RWPE2 (cell line): ENCODE data around the gene HNRNPAB.

Experiments
- ATAC-seq: fragments of 200-7000 bp; cut with Tn5 transposase; 3 replicates; pipeline ENCODE4 v1.9.1; 2021; ENCODE audit warnings: low read depth
- DNase-seq: peaks from one replicate; pipeline ENCODE4 v3.0.0-alpha.2; 2020; ENCODE audit warnings: low spot score
- H3K27ac ChIP-seq: fragments of 450-650 bp; 2 replicates; pipeline ENCODE4 v1.5.1; 2017; ENCODE audit warnings: mild to moderate bottlenecking; ENCODE audit not compliant: poor library complexity, severe bottlenecking
- H3K27me3 ChIP-seq: fragments of 250-450 bp; sonication (Bioruptor Pico); 2 replicates; pipeline ENCODE4 v1.5.1; 2021; ENCODE audit warnings: mild to moderate bottlenecking, moderate library complexity; ENCODE audit not compliant: insufficient read depth, poor library complexity, severe bottlenecking
- H3K36me3 ChIP-seq: fragments of 250-450 bp; sonication (Bioruptor Pico); 2 replicates; pipeline ENCODE4 v1.5.1; 2020; ENCODE audit warnings: low read depth, mild to moderate bottlenecking, moderate library complexity
- H3K4me1 ChIP-seq: fragments of 250-450 bp; sonication (Bioruptor Pico); 2 replicates; pipeline ENCODE4 v1.5.1; 2021; ENCODE audit warnings: mild to moderate bottlenecking, moderate library complexity; ENCODE audit not compliant: insufficient read depth, poor library complexity, severe bottlenecking
- H3K4me3 ChIP-seq: fragments of 250-450 bp; sonication (Bioruptor Pico); 2 replicates; pipeline ENCODE4 v1.5.1; 2021; ENCODE audit warnings: mild to moderate bottlenecking, moderate library complexity; ENCODE audit not compliant: severe bottlenecking
- H3K9me3 ChIP-seq: fragments of 250-450 bp; sonication (Bioruptor Pico); 2 replicates; pipeline ENCODE4 v1.5.1; 2021; ENCODE audit warnings: mild to moderate bottlenecking, moderate library complexity; ENCODE audit not compliant: severe bottlenecking
- CTCF ChIP-seq: fragments of 450-650 bp; IDR thresholded peaks from one replicate; pipeline ENCODE4 v1.5.1; 2017; ENCODE audit warnings: mild to moderate bottlenecking, moderate library complexity; ENCODE audit not compliant: poor library complexity, severe bottlenecking

Gene HNRNPAB

DNA sequence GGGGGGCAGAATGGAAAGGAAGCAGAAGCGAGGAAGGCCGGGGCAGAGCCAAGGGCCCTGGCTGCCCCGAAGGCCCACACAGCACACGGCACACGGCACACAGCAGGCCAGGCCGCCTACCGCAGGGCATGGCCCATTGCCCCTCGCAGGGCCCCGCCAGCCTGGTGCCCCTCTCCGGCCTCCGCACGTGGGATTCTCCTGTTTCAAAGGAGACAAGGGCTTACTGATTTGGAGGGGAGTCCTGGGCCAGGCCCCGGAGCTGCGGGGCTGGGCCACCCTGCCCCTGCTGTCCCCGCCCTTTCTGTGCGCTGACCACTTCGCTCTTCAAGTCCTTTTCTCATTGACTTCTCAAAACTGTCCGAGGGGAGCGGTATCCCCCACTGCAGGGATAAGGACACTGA, 36.0 kb downstream of the HNRNPAB start:
- DNase-seq (no peak), ATAC-seq (no peak)
- Histone ChIP-seq H3K27ac (no peak overlapping the region), H3K4me1 (peaks cover 17% of the 10 kb centered on the region), H3K9me3 (no peaks in the 10 kb centered on the region), H3K36me3 (no peaks in the 10 kb centered on the region), H3K27me3 (no peaks in the 10 kb centered on the region), H3K4me3 (no peak overlapping the region)
- TF ChIP-seq CTCF, result no peak

- Histone ChIP-seq H3K4me3 (no peak overlapping the region), H3K36me3 (no peaks in the 10 kb centered on the region), H3K27me3 (no peaks in the 10 kb centered on the region), H3K4me1 (peaks cover 17% of the 10 kb centered on the region), H3K9me3 (no peaks in the 10 kb centered on the region), H3K27ac (no peak overlapping the region)
- DNase-seq, result no peak
- no peak for ATAC-seq
- no peak for TF ChIP-seq CTCF
Measured at GRCh38 chr5:178240766-178241165, 36.4 kb downstream of the HNRNPAB start.

- no peak overlapping the region for H3K4me3 ChIP-seq
- H3K27me3 ChIP-seq, result no peaks in the 10 kb centered on the region
- DNase-seq (no peak), ATAC-seq (no peak)
- H3K27ac ChIP-seq, result no peak overlapping the region
- no peak for TF ChIP-seq CTCF
- H3K36me3 ChIP-seq, result no peaks in the 10 kb centered on the region
- peaks cover 17% of the 10 kb centered on the region for H3K4me1 ChIP-seq
- H3K9me3 ChIP-seq, result no peaks in the 10 kb centered on the region
Measured at GRCh38 chr5:178241231-178241663, 36.9 kb downstream of the HNRNPAB start.

- Histone ChIP-seq H3K9me3 (no peaks in the 10 kb centered on the region), H3K36me3 (no peaks in the 10 kb centered on the region), H3K27me3 (no peaks in the 10 kb centered on the region), H3K4me3 (no peak overlapping the region), H3K4me1 (peaks cover 17% of the 10 kb centered on the region), H3K27ac (no peak overlapping the region)
- no peak for TF ChIP-seq CTCF
- ATAC-seq (no peak), DNase-seq (no peak)
Measured at GRCh38 chr5:178241688-178242231, 37.4 kb downstream of the HNRNPAB start.

DNA sequence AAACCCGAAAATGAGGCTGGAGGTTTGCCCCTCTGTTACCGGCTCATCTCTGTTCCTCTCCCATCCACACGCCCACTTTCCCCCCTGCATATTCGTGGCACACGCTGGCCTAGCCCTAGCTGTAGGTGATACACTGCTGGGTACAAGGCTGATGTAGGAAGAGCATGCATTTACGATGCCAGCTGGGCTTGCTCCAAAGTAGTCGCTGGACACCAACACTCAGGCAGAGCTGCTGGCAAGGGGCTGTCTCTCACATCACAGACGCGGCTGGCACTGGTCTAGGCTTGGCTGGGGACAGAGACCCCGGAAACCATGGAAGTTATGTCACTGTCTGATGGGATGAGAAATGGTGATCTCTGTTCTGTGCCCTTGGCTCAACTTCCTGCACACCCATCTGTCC, 38.1 kb downstream of the HNRNPAB start:
- Histone ChIP-seq H3K4me1 (peaks cover 11% of the 10 kb centered on the region), H3K27me3 (no peaks in the 10 kb centered on the region), H3K4me3 (no peak overlapping the region), H3K9me3 (no peaks in the 10 kb centered on the region), H3K36me3 (no peaks in the 10 kb centered on the region), H3K27ac (no peak overlapping the region)
- TF ChIP-seq CTCF, result no peak
- ATAC-seq (no peak), DNase-seq (no peak)
